AML-193 (cell line): ENCODE results near the gene TBC1D2.
"Not testable (repeated sequence)": the region's sequence is repeated elsewhere in the genome, so short reads cannot be mapped to it uniquely, and the experiment has no call there.

Source experiments
- DNase-seq, 2 experiments: peaks; one replicate each; lab custom pipeline; 2025; lab: John Stamatoyannopoulos, UW

The TBC1D2 gene

DNA sequence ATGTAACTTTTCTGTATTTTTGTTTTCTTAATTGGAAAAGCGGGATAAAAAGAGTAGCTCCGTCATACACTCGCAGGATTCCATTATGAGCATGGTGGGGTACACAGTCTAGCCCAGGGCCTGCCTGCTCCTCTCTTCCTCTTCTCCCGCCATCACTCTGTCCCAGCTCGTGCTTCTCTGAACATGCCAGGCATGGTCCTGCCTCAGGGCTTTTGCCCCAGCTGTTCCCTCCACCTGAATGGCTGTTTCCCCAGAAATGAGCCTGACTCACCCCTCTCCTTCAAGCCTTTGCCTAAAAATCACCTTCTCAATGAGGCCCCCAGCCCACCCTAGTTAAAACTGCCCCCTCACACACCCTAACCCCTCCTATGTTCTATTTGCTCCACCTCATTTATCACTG, 67.5 kb downstream of the TBC1D2 start:
- DNase-seq: no peak

DNA sequence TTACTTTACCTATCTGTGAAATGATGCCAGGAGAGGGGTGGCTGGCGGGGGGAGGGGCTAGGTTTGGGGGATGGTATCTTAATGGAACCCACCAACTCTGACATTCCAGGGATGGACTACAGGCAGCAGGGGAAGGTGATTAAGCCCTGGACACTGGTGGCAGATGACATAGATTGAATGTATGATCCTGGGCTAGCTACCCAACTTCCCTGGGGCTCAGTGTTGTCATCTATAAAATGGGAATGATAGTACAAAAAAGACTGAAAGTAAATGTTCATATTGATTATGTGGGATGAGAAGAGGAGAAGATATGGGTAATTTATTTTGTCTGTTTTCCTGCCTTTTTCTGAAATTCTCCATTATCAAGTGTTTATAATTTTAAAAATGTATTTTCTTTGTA, 69.2 kb downstream of the TBC1D2 start:
- no peak for DNase-seq

- DNase-seq: peak in 1 of 2 experiments; percentile 31
These were observed 69.8 kb downstream of the TBC1D2 start for GRCh38 chr9:98185611-98186171.

GRCh38 chr9:98185021-98185567, 70.4 kb downstream of the TBC1D2 start:
- DNase-seq: no peak

- DNase-seq: no peak
These were observed 71.1 kb downstream of the TBC1D2 start for GRCh38 chr9:98184326-98184725.

- DNase-seq: no peak
These were observed 72.4 kb downstream of the TBC1D2 start for GRCh38 chr9:98182889-98183599.

GRCh38 chr9:98182069-98182820, 73.2 kb downstream of the TBC1D2 start:
- no peak for DNase-seq

DNA sequence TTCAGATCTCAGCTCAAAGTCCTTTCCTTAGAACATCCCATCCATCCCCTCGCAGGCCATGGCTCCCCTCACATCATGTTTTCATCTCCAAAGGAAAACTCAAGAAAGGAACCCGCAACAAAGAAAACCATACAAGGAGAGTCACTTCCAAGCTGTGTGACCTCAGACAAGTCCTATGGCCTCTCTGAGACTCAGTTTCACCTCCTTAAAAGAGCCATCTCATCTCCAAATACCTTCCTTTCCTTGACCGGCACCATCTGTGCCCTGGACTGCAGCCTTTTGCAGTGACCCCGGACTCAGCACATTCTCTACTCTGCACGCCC, 73.7 kb downstream of the TBC1D2 start:
- DNase-seq: no peak

- DNase-seq: no peak
These were observed 74.5 kb downstream of the TBC1D2 start for GRCh38 chr9:98180996-98181395.

GRCh38 chr9:98178874-98179850, 76.3 kb downstream of the TBC1D2 start:
- no peak for DNase-seq

GRCh38 chr9:98176391-98177259, 78.8 kb downstream of the TBC1D2 start:
- DNase-seq: no peak

DNA sequence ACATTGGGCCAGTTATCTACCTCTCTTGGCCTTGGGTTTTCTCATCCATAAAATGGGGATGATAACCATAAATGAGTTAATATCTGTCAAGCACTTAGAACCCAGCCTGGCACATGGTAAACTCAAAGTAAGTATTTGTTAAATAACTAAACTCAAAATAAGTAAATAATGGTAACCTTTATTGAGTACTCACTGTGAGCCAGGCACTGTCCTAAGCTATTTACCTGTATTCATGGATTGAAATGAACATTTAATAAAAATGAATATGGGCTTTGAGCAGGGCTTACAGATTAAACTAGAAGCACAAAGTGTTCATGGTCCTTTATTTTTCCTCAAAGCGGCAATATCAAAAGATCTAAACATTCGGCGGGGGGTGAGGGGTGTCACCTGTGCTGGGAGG, 79.7 kb downstream of the TBC1D2 start:
- DNase-seq: no peak

DNA sequence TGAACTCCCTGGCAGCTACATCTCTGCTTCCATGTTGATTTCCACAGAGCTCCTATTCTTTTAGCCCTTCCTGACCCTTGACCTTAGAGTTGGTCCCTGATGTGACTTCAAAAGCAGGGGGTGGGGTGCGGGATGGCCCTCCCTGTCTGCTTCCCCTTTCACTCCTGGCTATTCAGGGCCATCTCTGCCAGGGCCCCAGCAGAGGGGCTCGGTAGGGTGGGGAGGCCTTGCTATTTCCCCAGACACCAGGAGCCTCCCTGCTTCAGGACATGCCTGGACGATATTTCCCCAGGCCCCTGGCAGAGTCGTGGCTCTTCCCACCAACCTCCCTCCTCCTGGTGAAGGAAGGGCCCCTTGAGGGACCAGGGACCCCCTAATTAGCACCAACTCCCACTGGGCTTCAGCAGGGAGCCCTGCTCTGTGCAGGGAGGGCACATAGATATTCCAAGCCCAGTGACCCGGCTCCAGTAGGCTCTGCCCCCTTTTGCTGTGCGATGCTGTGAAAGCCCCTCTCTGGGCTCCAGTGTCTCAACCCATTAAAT, 80.3 kb downstream of the TBC1D2 start:
- no peak for DNase-seq

DNA sequence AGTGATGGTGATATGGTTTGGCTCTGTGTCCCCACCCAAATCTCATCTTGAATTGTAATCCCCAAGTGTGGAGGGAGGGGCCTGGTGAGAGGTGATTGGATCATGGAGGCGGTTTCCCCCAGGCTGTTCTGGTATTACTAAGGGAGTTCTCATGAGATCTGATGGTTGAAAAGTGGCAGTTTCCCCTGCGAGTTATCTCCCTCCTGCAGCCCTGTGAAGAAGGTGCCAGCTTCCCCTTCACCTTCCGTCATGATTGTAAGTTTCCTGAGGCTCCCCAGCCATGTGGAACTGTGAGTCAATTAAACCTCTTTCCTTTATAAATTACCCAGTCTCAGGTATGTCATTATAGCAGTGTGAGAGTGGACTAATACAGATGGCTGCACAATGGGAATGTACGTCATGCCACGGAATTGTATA, 80.9 kb downstream of the TBC1D2 start:
- DNase-seq: not testable (repeated sequence)

GRCh38 chr9:98173181-98173580, 82.3 kb downstream of the TBC1D2 start:
- no peak for DNase-seq

- no peak for DNase-seq
These were observed 82.8 kb downstream of the TBC1D2 start for GRCh38 chr9:98172604-98173003.

DNA sequence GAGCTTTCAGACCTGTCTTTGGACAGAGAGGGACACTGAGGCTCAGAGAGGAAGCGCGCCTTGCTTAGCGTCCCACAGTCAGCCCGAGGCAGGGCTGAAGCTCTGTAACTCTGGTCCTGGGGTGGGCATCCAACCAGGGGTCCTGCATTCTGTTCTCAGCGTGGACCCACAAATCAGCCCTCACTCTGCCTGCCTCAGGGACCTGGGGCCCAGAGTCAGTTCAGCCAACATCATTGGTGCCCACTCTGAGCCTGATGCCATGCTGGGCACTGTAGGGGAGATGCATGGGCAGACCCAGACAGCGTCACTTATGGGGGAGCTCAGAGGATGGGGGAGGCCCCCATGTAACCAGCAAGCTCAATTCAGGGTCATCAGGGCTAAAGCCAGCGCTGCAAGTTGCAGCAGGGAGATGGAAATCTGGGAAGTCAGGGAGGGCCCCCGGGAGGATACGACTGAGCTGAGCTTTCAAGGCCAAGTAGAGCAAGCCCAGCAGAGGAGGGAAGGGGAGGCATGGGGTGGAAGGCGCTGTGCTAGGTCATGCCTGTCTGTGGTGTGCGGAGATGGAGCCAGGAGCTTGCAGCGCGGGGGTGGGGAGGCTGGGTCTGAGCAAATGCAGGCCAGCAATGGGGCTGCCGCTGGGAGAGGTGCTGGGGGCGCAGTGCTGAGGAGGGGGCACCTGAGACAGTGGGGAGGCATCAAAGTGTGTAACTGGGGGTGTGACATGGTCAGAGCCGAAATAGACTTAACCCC, 84.1 kb downstream of the TBC1D2 start:
- DNase-seq: no peak

DNA sequence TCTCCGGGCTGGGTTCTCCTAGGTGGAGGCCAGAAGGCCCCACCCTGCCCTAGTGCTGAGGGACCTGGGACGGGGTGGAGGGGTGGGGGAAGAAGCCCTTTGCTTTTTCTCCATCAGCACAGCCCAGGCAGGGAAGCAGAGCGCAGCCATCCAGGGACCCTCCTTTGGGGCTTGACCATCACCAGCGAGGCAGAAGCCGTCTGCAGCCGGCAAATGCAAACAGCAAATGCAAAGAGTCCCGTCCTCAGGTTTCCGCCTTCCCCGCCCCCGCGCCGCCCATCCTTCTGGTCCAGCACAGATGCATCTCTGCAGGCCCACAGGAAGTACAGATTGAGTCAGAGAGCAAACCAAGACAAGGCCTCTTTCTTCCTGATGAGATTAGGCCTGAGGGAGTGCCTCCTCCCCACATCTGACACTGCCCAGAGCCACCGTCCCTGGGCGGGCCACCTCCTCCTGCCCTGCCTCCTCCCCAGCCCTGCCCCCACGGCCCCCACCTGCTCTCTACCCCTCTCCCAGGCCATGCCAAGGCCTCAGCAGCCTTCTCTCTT, 86.4 kb downstream of the TBC1D2 start:
- no peak for DNase-seq

- DNase-seq: no peak
These were observed 87.2 kb downstream of the TBC1D2 start for GRCh38 chr9:98168153-98168780.
